HCT116 (cell line): ENCODE data around the gene ALDH4A1.

ENCODE experiments used
- CTCF ChIP-seq, 3 experiments: fragments of 200-600 bp in 1 of 3; sonication (generic) in 1 of 3; IDR thresholded peaks in 2 of 3; conservative IDR thresholded peaks in 1 of 3; 2 replicates each; pipeline ENCODE4 v1.5.1; 2012 to 2017; ENCODE audit warnings: low read depth in 2 of 3, low read length in 2 of 3, antibody characterized with exemption in 1 of 3, borderline replicate concordance in 1 of 3, control low read depth in 1 of 3, mild to moderate bottlenecking in 1 of 3, mixed read lengths in 1 of 3, mixed run types in 1 of 3, moderate library complexity in 1 of 3; ENCODE audit not compliant: insufficient read depth in 1 of 3
- EZH2 ChIP-seq: fragments of 200-600 bp; sonication (generic); IDR thresholded peaks from 2 replicates; pipeline ENCODE4 v1.6.1; 2017; ENCODE audit warnings: antibody characterized with exemption, mixed run types
- POLR2A ChIP-seq: IDR thresholded peaks from 2 replicates; pipeline ENCODE4 v1.7.0; 2011; ENCODE audit warnings: borderline replicate concordance; ENCODE audit not compliant: insufficient read depth, insufficient read length; ENCODE audit errors: extremely low read depth
- POLR2AphosphoS5 ChIP-seq: IDR thresholded peaks from 2 replicates; pipeline ENCODE4 v1.6.1; 2011; ENCODE audit warnings: mild to moderate bottlenecking, low read depth, low read length, moderate library complexity
- REST ChIP-seq: IDR thresholded peaks from 2 replicates; pipeline ENCODE4 v1.6.1; 2012; ENCODE audit warnings: low read depth

- no peak for TF ChIP-seq CTCF (IDR thresholded peaks at IDR 0.05 in 2 of 3, conservative IDR thresholded peaks at IDR 0.05 in 1 of 3; ENCODE audit: borderline replicate concordance in 1 of 3, insufficient read depth in 1 of 3, low read depth in 2 of 3, low read length in 2 of 3)
- TF ChIP-seq POLR2A, result no peak
- TF ChIP-seq POLR2AphosphoS5, result no peak
- TF ChIP-seq REST, result no peak
- TF ChIP-seq EZH2, result no peak
Observed at GRCh38 chr1:18934205-18935000, 32.0 kb upstream of the ALDH4A1 start.
